Esophagus muscularis mucosa (tissue), 4 donors: ENCODE results near the gene CLASP1. TPM values are rescaled to one million over a fixed set of nuclear protein-coding genes. Genes with fewer than 3 reads are reported as not detected.

ENCODE experiments used
- DNase-seq: peaks from one replicate; pipeline ENCODE4 v3.0.0-alpha.2; 2017; ENCODE audit errors: extremely low spot score
- H3K27ac ChIP-seq, 4 donors: fragments of 200-600 bp; sonication (generic); replicated peaks in 1 of 4; 1 replicate in 3 of 4; 2 replicates in 1 of 4; pipeline ENCODE4 v1.5.1; 2016 to 2019; ENCODE audit warnings: mild to moderate bottlenecking in 1 of 4
- H3K27me3 ChIP-seq, 4 donors: fragments of 200-600 bp; sonication (generic); one replicate each; pipeline versions ENCODE4 v1.5.1 to v1.6.0; 2016 to 2019
- H3K36me3 ChIP-seq, 4 donors: fragments of 200-600 bp; sonication (generic); one replicate each; pipeline ENCODE4 v1.5.1; 2016 to 2019
- H3K4me1 ChIP-seq, 4 donors: fragments of 200-600 bp; sonication (generic); one replicate each; pipeline ENCODE4 v1.5.1; 2016 to 2019
- H3K4me3 ChIP-seq, 4 donors: fragments of 200-600 bp; sonication (generic); 1 replicate in 2 of 4; 2 replicates in 2 of 4; pipeline ENCODE4 v1.5.1; 2016 to 2019; ENCODE audit warnings: mild to moderate bottlenecking in 4 of 4, moderate library complexity in 1 of 4
- H3K9me3 ChIP-seq, 4 donors: fragments of 200-600 bp; sonication (generic); 1 replicate in 3 of 4; 2 replicates in 1 of 4; pipeline ENCODE4 v1.5.1; 2016 to 2019
- EP300 ChIP-seq: sonication (generic); formaldehyde crosslinking; IDR thresholded peaks from one replicate; pipeline ENCODE4 v1.6.1; 2017; ENCODE audit warnings: antibody characterized with exemption
- POLR2A ChIP-seq: fragments of 450-650 bp; IDR thresholded peaks from one replicate; pipeline ENCODE4 v1.6.1; 2017; ENCODE audit warnings: antibody characterized with exemption, moderate library complexity, mild to moderate bottlenecking, low read depth
- POLR2AphosphoS5 ChIP-seq, 2 donors: sonication (generic); formaldehyde crosslinking; IDR thresholded peaks; one replicate each; pipeline ENCODE4 v1.6.1; 2017; ENCODE audit warnings: antibody characterized with exemption in 2 of 2
- WGBS: methylation state at CpG from one replicate; pipeline ENCODE4 v1.1.5; 2018; 5-methylcytosine and 5-hydroxymethylcytosine counted together
- intact Hi-C: fragments of 100-400 bp; cut with DNase I; formaldehyde crosslinking; loops from one replicate; pipeline ENCODE4 v1.15.1; 2023
- total RNA-seq, 4 donors: library from RNA; depleted of rRNA; stranded (reverse); fragments of >200 nt; gene quantifications; one replicate each; pipeline versions ENCODE4 v1.1.0 to v1.2.1, GENCODE V29; 2016
- TF ChIP-seq, protein P1 (sequence below), 3 experiments: fragments of 200-600 bp in 2 of 3; fragments of 450-650 bp in 1 of 3; sonication (generic) in 2 of 3; IDR thresholded peaks; one replicate each; pipeline ENCODE4 v1.5.1; 2017 to 2019; ENCODE audit warnings: antibody characterized with exemption in 3 of 3, mild to moderate bottlenecking in 2 of 3, moderate library complexity in 1 of 3

The CLASP1 gene
- total RNA-seq, 4 donors from 2014 or later = 62.6 to 78.6 (median 70.5) TPM

GRCh38 chr2:121359716-121360565 lies 289.3 kb downstream of the CLASP1 start:
- peaks cover 15 to 30% (median 19%) of the 10 kb centered on the region in 4 donors for H3K4me1 ChIP-seq
- no peak overlapping the region for H3K4me3 ChIP-seq
- intact Hi-C loops = loop anchor here (10.0 kb wide), 1 partner anchor 265 kb away; no protein-coding TSS in a partner anchor

DNA sequence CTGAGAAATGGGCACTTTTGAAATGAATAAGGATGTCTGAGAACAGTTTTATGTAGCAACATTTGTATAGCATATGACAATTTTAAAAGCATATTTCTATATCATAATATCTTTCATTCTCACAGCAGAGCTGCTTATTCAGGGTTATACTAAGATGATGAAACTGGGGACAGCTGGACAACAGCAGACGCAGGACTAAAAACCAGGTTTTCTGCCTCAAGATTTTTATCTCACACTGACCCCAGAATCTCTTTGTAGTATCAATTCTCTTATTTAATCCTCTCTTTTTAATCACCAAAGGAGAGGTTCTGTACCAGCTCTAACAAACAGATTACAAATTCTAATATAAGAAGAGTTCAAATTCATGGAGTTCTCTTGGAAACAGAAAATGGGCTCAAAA lies 290.1 kb downstream of the CLASP1 start:
- Histone ChIP-seq H3K27ac (no peak overlapping the region), H3K27me3 (no peaks in the 10 kb centered on the region), H3K4me1 (peaks cover 11 to 22% (median 15%) of the 10 kb centered on the region in 4 donors), H3K9me3 (no peaks in the 10 kb centered on the region), H3K36me3 (peaks cover 15 to 85% (median 64%) of the 10 kb centered on the region in 4 donors), H3K4me3 (no peak overlapping the region)
- intact Hi-C loops = loop anchor here (10.0 kb wide), 1 partner anchor 264 kb away; no protein-coding TSS in a partner anchor
- 94% methylated on average over 1 of the region's 1 CpG for WGBS
- TF ChIP-seq POLR2AphosphoS5 (IDR thresholded peaks at IDR 0.05) (no peak), EP300 (no peak), POLR2A (no peak)
- TF ChIP-seq, protein P1, sequence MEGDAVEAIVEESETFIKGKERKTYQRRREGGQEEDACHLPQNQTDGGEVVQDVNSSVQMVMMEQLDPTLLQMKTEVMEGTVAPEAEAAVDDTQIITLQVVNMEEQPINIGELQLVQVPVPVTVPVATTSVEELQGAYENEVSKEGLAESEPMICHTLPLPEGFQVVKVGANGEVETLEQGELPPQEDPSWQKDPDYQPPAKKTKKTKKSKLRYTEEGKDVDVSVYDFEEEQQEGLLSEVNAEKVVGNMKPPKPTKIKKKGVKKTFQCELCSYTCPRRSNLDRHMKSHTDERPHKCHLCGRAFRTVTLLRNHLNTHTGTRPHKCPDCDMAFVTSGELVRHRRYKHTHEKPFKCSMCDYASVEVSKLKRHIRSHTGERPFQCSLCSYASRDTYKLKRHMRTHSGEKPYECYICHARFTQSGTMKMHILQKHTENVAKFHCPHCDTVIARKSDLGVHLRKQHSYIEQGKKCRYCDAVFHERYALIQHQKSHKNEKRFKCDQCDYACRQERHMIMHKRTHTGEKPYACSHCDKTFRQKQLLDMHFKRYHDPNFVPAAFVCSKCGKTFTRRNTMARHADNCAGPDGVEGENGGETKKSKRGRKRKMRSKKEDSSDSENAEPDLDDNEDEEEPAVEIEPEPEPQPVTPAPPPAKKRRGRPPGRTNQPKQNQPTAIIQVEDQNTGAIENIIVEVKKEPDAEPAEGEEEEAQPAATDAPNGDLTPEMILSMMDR (IDR thresholded peaks at IDR 0.05) = no peak
- DNase-seq = no peak

More at GRCh38 chr2:121359716-121360565, 289.3 kb downstream of the CLASP1 start:
- Histone ChIP-seq H3K36me3 (peaks cover 15 to 85% (median 61%) of the 10 kb centered on the region in 4 donors), H3K27ac (no peak overlapping the region), H3K9me3 (no peaks in the 10 kb centered on the region), H3K27me3 (no peaks in the 10 kb centered on the region)
- TF ChIP-seq EP300 (no peak), POLR2AphosphoS5 (IDR thresholded peaks at IDR 0.05) (no peak), POLR2A (no peak)
- TF ChIP-seq, protein P1 (IDR thresholded peaks at IDR 0.05) = no peak
- 89% methylated on average over 9 of the region's 9 CpGs for WGBS
- no peak for DNase-seq

DNA sequence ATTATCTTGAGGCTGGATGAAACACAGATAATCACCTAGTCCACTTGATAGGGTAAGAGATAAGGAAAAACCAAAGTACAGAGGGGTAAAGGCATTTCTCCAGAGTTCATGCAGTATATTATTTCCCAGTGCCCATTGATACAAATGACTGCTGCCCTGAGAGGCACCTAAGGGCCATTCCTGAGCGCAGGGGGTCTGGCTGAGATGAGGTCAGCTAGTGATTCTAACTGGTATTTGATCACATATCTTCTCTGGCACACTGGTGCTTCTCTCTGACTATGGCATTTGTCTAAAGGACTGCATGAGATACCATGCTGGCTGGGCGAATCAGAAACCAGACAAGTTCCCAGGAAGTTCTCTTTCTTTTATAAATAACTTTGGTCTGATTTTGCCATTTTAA lies 291.0 kb downstream of the CLASP1 start:
- TF ChIP-seq, protein P1 (IDR thresholded peaks at IDR 0.05) = no peak
- TF ChIP-seq POLR2A = no peak
- no peak for TF ChIP-seq POLR2AphosphoS5 (IDR thresholded peaks at IDR 0.05)
- no peak for TF ChIP-seq EP300
- intact Hi-C loops = loop anchor here (10.0 kb wide), 1 partner anchor 263 kb away; no protein-coding TSS in a partner anchor
- H3K36me3 ChIP-seq = peaks cover 15 to 88% (median 68%) of the 10 kb centered on the region in 4 donors
- whole genome bisulfite sequencing = 94% methylated on average over 2 of the region's 2 CpGs
- peaks cover 7 to 13% (median 9%) of the 10 kb centered on the region in 4 donors for H3K4me1 ChIP-seq
- H3K27me3 ChIP-seq = no peaks in the 10 kb centered on the region
- H3K4me3 ChIP-seq = no peak overlapping the region
- no peak for DNase-seq
- H3K9me3 ChIP-seq = no peaks in the 10 kb centered on the region
- H3K27ac ChIP-seq = no peak overlapping the region

- no peak for DNase-seq
- no peaks in the 10 kb centered on the region for H3K27me3 ChIP-seq
- no peaks in the 10 kb centered on the region for H3K9me3 ChIP-seq
- H3K4me3 ChIP-seq = no peak overlapping the region
- peaks cover 2 to 9% (median 7%) of the 10 kb centered on the region in 4 donors for H3K4me1 ChIP-seq
- H3K36me3 ChIP-seq = peaks cover 24 to 88% (median 66%) of the 10 kb centered on the region in 4 donors
- H3K27ac ChIP-seq = no peak overlapping the region
- TF ChIP-seq EP300 (no peak), POLR2AphosphoS5 (IDR thresholded peaks at IDR 0.05) (no peak), POLR2A (no peak)
- TF ChIP-seq, protein P1 (IDR thresholded peaks at IDR 0.05) = peak; percentile 38 to 55 (median 41)
- 43% methylated on average over 7 of the region's 9 CpGs for WGBS
- intact Hi-C loops = loop anchor here (10.0 kb wide), 1 partner anchor 261 kb away; no protein-coding TSS in a partner anchor
Measured at GRCh38 chr2:121356058-121356640, 293.1 kb downstream of the CLASP1 start.
